Lower lobe of right lung (tissue), 2 donors: ENCODE results near the gene AKT3. TPM values are rescaled to one million over a fixed set of nuclear protein-coding genes. Genes with fewer than 3 reads are reported as not detected.

Experiments
- ATAC-seq, 2 donors: fragments of 200-7000 bp; cut with Tn5 transposase; one replicate each; pipeline ENCODE4 v1.9.1; 2020 to 2022; ENCODE audit warnings: mild to moderate bottlenecking in 2 of 2, moderate library complexity in 2 of 2
- DNase-seq: peaks from one replicate; pipeline ENCODE4 v3.0.0-alpha.2; 2020
- H3K27ac ChIP-seq: fragments of 200-600 bp; one replicate; pipeline ENCODE4 v1.8.0; 2022
- H3K27me3 ChIP-seq: fragments of 200-600 bp; one replicate; pipeline ENCODE4 v1.8.0; 2022; ENCODE audit warnings: low read depth
- H3K36me3 ChIP-seq: fragments of 200-600 bp; one replicate; pipeline ENCODE4 v1.8.0; 2022; ENCODE audit warnings: mild to moderate bottlenecking
- H3K4me1 ChIP-seq: fragments of 200-600 bp; one replicate; pipeline ENCODE4 v1.8.0; 2022
- H3K4me3 ChIP-seq: fragments of 200-600 bp; one replicate; pipeline ENCODE4 v1.8.0; 2022; ENCODE audit warnings: mild to moderate bottlenecking
- H3K9me3 ChIP-seq: fragments of 200-600 bp; one replicate; pipeline ENCODE4 v1.8.0; 2022
- CTCF ChIP-seq: fragments of 200-600 bp; IDR thresholded peaks from one replicate; pipeline ENCODE4 v1.8.0; 2022; ENCODE audit warnings: antibody characterized with exemption, mild to moderate bottlenecking
- intact Hi-C: fragments of 100-400 bp; cut with DNase I; formaldehyde crosslinking; loops from one replicate; pipeline ENCODE4 v1.11.0; 2022
- total RNA-seq: library from RNA; stranded (reverse); fragmentation: NEBNext Ultra II Directional; extraction: Animal tissue kit (Norgen Biotek cat#: 25700); gene quantifications from one replicate; pipeline ENCODE4 v1.2.1, GENCODE V29; 2021
- donor health status: DM: no; HTN: yes; CAD: no; lungs with severe emphysema.

AKT3 gene
- total RNA-seq, 1 donor from 2014 or later: 52.5 TPM

GRCh38 chr1:243462929-243463697 is 386.9 kb downstream of the AKT3 start:
- no peaks in the 10 kb centered on the region for H3K4me1 ChIP-seq
- H3K4me3 ChIP-seq: no peak overlapping the region
- no peaks in the 10 kb centered on the region for H3K9me3 ChIP-seq
- TF ChIP-seq CTCF: no peak
- peaks cover 20% of the 10 kb centered on the region for H3K36me3 ChIP-seq
- DNase-seq (no peak), ATAC-seq (no peak)
- H3K27me3 ChIP-seq: no peaks in the 10 kb centered on the region
- intact Hi-C loops: no loop called here
- H3K27ac ChIP-seq: no peak overlapping the region

- Histone ChIP-seq H3K27me3 (no peaks in the 10 kb centered on the region), H3K4me1 (no peaks in the 10 kb centered on the region), H3K27ac (no peak overlapping the region), H3K4me3 (no peak overlapping the region), H3K36me3 (peaks cover 20% of the 10 kb centered on the region), H3K9me3 (no peaks in the 10 kb centered on the region)
- no peak for ATAC-seq
- intact Hi-C loops: no loop called here
- TF ChIP-seq CTCF: no peak
- no peak for DNase-seq
These were observed 388.3 kb downstream of the AKT3 start for GRCh38 chr1:243461700-243462099.

GRCh38 chr1:243459059-243459458 is 391.0 kb downstream of the AKT3 start:
- Histone ChIP-seq H3K27me3 (no peaks in the 10 kb centered on the region), H3K36me3 (peaks cover 20% of the 10 kb centered on the region), H3K4me1 (no peaks in the 10 kb centered on the region), H3K9me3 (no peaks in the 10 kb centered on the region), H3K4me3 (no peak overlapping the region), H3K27ac (no peak overlapping the region)
- DNase-seq (no peak), ATAC-seq (peak in 1 of 2 donors; percentile 29)
- TF ChIP-seq CTCF: no peak
- intact Hi-C loops: no loop called here

GRCh38 chr1:243457363-243457982 is 392.6 kb downstream of the AKT3 start:
- no peak overlapping the region for H3K4me3 ChIP-seq
- intact Hi-C loops: no loop called here
- H3K27ac ChIP-seq: no peak overlapping the region
- ATAC-seq (no peak), DNase-seq (no peak)
- no peaks in the 10 kb centered on the region for H3K4me1 ChIP-seq
- no peak for TF ChIP-seq CTCF
- H3K36me3 ChIP-seq: peaks cover 19% of the 10 kb centered on the region
- no peaks in the 10 kb centered on the region for H3K9me3 ChIP-seq
- H3K27me3 ChIP-seq: no peaks in the 10 kb centered on the region

- ATAC-seq (no peak), DNase-seq (no peak)
- Histone ChIP-seq H3K9me3 (no peaks in the 10 kb centered on the region), H3K36me3 (peaks cover 9% of the 10 kb centered on the region), H3K4me3 (no peak overlapping the region), H3K27ac (no peak overlapping the region), H3K27me3 (no peaks in the 10 kb centered on the region), H3K4me1 (no peaks in the 10 kb centered on the region)
- intact Hi-C loops: no loop called here
- TF ChIP-seq CTCF: no peak
These were observed 394.0 kb downstream of the AKT3 start for GRCh38 chr1:243455760-243456651.
